ENCODE measurements around the gene ROM1.
"Not testable (repeated sequence)": the region's sequence is repeated elsewhere in the genome, so short reads cannot be mapped to it uniquely, and the experiment has no call there.

Gene ROM1

GRCh38 chr11:62612366-62613290, at the start of gene ROM1, which contains the start of gene EML3:
TSS of gene ROM1 (plus strand) at chr11:62613257. CDS start at chr11:62613282, 25 bp downstream.
TSS of gene EML3 (minus strand) at chr11:62612775. CDS start at chr11:62612457, 318 bp downstream.
- DNase-seq: peak in 54 of 56 donors; percentile 41 to 95 (median 80)

GRCh38 chr11:62565100-62565802, 47.8 kb upstream of the ROM1 start:
- DNase-seq: no peak

GRCh38 chr11:62566247-62566646, 46.8 kb upstream of the ROM1 start:
- DNase-seq: no peak

- DNase-seq: no peak
Observed at GRCh38 chr11:62567018-62567633, 45.9 kb upstream of the ROM1 start.

- DNase-seq: no peak
Observed at GRCh38 chr11:62569611-62570010, 43.4 kb upstream of the ROM1 start.

- DNase-seq: not testable (repeated sequence)
Observed at GRCh38 chr11:62570903-62571302, 42.2 kb upstream of the ROM1 start.

GRCh38 chr11:62571493-62571892, 41.6 kb upstream of the ROM1 start:
- DNase-seq: not testable (repeated sequence)

GRCh38 chr11:62572431-62572830, 40.6 kb upstream of the ROM1 start:
- DNase-seq: no peak

GRCh38 chr11:62573006-62573591, 40.0 kb upstream of the ROM1 start:
- peak in 5 of 56 donors; percentile 45 to 60 (median 51) for DNase-seq

- DNase-seq: peak; percentile 78 to 99 (median 98)
Observed at GRCh38 chr11:62573592-62574362, 39.3 kb upstream of the ROM1 start, which contains the start of gene EEF1G. TSS of gene EEF1G (minus strand) at chr11:62573891. CDS start at chr11:62573842, 49 bp downstream.

- peak in 20 of 56 donors; percentile 15 to 66 (median 45) for DNase-seq
Observed at GRCh38 chr11:62574363-62575071, 38.5 kb upstream of the ROM1 start.

GRCh38 chr11:62575156-62575555, 37.9 kb upstream of the ROM1 start:
- DNase-seq: no peak

- DNase-seq: no peak
Observed at GRCh38 chr11:62575837-62576236, 37.2 kb upstream of the ROM1 start.

GRCh38 chr11:62577046-62577714, 35.9 kb upstream of the ROM1 start:
- DNase-seq: no peak

- no peak for DNase-seq
Observed at GRCh38 chr11:62578541-62578940, 34.5 kb upstream of the ROM1 start.

GRCh38 chr11:62579252-62579651, 33.8 kb upstream of the ROM1 start:
- no peak for DNase-seq

GRCh38 chr11:62580959-62581715, 31.9 kb upstream of the ROM1 start:
- DNase-seq: no peak

GRCh38 chr11:62581735-62582134, 31.3 kb upstream of the ROM1 start:
- DNase-seq: not testable (repeated sequence)
